HG02938 (cell line): Measurements from ENCODE around the gene CD68.

Source experiments
- ATAC-seq: cut with Tn5 transposase; IDR thresholded peaks from one replicate; pipeline ENCODE4 v1.9.1; 2021; ENCODE audit warnings: mild to moderate bottlenecking, moderate library complexity; ENCODE audit not compliant: unreplicated experiment

CD68 gene

DNA sequence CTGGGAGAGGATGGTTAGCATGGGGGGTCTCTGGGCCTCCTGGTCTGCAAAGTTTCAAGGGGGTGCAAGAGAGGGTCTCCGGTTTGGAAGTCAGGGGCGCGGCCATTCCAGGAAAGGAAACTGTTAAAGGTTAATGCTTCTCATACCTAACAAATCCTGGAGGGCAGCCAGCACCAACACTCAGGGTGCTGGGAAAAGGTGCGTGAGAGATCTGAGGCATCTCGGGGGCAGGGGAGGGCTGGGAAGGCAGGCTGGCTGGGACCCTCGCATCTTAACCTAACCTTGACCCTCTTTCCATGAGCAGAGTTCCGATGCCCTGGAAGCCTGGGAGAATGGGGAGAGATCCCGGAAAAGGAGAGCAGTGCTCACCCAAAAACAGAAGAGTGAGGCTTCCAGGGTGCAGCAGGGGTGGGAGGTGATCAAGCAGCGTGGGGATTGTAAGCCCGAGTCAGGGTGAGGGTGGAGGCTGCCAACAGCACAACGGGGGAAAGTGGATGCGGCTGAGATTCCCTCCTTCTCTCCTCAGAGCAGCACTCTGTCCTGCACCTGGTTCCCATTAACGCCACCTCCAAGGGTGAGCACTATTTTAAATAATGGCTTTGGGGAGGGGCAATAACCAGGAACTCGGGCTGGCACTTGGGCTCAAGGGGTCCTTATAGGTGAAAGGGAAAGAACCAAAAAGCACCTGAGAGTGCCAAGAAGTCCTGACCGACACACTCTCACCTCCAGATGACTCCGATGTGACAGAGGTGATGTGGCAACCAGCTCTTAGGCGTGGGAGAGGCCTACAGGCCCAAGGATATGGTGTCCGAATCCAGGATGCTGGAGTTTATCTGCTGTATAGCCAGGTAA is 19.9 kb upstream of the CD68 start:
- ATAC-seq, result no peak

DNA sequence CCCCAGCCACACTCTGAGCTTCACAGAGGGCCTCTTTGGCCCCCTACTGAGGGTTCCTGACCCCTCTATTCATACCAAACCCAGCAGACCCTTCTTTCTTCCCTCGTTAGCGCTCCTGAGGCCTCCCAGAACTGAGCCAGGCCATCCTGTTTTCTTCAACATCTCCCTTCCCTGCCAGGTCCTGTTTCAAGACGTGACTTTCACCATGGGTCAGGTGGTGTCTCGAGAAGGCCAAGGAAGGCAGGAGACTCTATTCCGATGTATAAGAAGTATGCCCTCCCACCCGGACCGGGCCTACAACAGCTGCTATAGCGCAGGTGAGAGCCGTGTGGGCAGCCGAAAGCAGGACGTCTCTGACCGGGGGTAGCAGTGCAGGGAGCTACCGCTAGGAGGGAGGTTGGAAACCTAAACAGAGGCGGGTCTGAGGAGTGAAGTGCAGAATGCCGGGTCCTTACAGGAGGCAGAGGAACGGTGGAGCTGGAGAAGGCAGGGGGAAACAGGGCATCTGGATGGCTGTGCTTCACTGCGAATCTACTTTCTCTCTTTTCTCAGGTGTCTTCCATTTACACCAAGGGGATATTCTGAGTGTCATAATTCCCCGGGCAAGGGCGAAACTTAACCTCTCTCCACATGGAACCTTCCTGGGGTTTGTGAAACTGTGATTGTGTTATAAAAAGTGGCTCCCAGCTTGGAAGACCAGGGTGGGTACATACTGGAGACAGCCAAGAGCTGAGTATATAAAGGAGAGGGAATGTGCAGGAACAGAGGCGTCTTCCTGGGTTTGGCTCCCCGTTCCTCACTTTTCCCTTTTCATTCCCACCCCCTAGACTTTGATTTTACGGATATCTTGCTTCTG is 19.0 kb upstream of the CD68 start:
- no peak for ATAC-seq

DNA sequence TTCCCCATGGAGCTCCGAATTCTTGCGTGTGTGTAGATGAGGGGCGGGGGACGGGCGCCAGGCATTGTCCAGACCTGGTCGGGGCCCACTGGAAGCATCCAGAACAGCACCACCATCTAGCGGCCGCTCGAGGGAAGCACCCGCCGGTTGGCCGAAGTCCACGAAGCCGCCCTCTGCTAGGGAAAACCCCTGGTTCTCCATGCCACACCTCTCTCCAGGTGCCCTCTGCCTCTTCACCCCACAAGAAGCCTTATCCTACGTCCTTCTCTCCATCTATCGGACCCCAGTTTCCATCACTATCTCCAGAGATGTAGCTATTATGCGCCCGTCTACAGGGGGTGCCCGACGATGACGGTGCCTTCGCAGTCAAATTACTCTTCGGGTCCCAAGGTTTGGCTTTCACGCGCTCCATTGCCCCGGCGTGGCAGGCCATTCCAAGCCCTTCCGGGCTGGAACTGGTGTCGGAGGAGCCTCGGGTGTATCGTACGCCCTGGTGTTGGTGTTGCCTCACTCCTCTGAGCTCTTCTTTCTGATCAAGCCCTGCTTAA is 18.3 kb upstream of the CD68 start:
- peak; percentile 44 for ATAC-seq

DNA sequence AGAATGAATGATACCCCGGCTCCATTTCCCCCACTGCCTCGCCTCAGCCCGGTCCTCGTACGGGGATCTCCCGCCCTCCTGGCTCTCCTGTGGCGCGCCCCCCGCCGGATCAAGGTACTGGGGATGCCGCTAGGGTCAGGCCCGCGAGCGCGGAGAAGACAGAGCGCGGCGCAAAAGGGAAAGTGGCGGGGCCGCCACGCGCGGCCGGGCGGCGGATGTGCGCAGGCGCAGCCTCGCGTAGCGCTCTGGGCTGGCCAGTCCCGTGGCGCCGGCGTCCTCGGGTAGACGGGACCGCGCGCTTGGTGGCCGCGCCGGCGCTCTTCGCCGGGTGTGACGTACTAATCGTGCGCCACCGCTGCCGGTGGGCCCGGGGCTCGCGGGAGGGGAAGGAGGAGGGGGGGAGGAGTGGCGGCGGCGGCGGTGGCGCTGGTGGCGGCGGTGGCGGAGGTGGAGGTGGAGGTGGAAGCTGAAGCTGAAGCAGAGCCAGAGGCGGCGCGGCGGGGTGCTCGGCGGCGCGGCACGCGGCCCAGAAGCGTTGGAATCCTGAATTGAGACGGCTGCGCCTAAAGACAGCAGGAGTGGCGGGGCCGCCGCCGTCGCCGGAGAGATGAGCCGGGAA is 17.7 kb upstream of the CD68 start, which contains the start of gene SENP3:
TSS of gene SENP3 (plus strand) at position 331 of the 619 bp plus-strand sequence. CDS start 1,158 bp downstream, outside the sequence.
- ATAC-seq, result peak; percentile 42

DNA sequence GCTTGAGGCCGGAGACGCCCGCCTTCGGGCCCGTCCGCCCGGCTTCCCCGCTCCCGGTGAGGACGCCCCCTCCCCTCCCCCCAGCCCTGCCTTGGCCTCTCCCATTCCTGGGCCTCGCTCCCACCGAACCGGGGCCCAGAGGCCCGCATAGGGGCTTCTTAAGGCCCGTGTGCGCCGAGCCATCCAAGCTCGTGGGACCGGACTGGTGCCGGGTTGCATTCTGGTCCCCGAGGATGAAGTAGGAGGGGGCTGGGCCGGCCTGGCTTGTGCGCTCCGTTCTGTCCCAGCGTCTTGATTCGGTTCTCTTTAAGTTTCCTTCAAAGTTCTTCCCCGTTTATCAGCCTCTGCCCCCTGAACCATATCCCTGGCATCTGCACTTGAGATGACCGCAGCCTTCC is 17.2 kb upstream of the CD68 start:
- ATAC-seq, result no peak

DNA sequence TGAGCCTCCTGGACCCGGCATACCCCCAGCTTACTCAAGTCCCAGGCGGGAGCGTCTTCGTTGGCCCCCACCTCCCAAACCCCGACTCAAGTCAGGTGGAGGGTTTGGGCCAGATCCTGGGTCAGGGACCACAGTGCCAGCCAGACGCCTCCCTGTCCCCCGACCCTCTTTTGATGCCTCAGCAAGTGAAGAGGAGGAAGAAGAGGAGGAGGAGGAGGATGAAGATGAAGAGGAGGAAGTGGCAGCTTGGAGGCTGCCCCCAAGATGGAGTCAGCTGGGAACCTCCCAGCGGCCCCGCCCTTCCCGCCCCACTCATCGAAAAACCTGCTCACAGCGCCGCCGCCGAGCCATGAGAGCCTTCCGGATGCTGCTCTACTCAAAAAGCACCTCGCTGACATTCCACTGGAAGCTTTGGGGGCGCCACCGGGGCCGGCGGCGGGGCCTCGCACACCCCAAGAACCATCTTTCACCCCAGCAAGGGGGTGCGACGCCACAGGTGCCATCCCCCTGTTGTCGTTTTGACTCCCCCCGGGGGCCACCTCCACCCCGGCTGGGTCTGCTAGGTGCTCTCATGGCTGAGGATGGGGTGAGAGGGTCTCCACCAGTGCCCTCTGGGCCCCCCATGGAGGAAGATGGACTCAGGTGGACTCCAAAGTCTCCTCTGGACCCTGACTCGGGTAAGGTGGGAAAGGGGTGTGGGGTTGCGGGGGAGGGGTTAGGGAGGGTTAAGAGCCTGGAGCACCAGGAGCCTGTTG is 16.1 kb upstream of the CD68 start:
- ATAC-seq, result no peak

DNA sequence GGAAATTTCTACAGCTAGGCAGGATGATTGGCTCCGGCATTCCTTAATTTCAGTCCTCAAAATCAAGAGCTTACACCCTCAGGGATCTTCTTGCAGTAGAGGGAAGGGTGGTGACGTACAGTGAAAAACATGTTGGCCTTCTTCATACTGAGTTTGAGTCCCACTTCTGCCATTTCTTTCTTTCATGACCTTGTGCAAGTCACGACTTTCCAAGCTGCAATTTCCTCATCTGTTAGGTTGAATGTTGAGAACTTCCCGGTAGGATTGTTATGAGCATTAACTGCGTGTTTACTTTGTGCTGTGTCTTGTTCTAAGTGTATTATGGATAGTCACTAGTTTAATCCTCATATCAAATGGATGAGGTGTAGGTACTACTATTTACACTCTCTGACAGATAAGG is 9.9 kb upstream of the CD68 start:
- no peak for ATAC-seq

DNA sequence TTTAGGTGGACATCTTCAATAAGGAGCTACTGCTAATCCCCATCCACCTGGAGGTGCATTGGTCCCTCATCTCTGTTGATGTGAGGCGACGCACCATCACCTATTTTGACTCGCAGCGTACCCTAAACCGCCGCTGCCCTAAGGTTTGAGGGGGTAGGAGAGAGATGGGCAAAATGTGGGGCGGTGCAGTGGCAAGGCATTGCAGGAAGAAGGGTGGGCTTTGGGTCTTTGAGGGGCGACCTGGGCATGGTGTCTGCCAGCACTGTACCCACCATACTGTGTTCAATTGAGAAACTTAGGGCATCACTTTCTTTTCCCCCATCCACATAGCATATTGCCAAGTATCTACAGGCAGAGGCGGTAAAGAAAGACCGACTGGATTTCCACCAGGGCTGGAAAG is 9.1 kb upstream of the CD68 start:
- ATAC-seq, result no peak

DNA sequence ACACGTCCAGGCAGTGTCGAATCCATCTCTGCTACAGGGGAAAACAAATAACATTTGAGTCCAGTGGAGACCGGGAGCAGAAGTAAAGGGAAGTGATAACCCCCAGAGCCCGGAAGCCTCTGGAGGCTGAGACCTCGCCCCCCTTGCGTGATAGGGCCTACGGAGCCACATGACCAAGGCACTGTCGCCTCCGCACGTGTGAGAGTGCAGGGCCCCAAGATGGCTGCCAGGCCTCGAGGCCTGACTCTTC is 7.2 kb upstream of the CD68 start:
- no peak for ATAC-seq

DNA sequence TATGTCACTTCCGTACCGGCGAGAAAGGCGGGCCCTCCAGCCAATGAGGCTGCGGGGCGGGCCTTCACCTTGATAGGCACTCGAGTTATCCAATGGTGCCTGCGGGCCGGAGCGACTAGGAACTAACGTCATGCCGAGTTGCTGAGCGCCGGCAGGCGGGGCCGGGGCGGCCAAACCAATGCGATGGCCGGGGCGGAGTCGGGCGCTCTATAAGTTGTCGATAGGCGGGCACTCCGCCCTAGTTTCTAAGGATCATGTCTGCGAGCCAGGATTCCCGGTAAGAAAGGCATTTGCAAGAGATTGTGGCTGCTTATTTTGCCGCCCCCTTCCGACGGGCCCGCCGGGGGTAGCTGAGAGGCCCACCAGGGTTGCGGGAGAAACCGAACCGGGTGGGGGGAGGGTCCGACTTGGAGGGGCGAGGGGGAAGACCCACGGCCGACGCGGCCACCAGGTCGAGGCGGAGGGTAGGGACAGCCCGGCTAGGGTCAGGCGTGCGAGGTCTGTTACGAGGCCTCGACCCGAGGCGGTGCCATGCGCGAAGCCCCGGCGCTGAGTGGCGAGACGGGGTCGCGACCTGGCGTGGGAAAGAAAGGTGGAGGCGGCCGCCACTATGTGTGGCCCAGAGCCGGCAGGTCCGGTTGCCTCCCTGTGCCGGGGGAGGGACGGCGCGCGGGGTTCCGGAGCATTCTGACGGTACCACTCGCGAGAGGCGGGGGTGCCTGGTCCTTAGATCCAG is 6.7 kb upstream of the CD68 start:
- ATAC-seq, result peak; percentile 87

DNA sequence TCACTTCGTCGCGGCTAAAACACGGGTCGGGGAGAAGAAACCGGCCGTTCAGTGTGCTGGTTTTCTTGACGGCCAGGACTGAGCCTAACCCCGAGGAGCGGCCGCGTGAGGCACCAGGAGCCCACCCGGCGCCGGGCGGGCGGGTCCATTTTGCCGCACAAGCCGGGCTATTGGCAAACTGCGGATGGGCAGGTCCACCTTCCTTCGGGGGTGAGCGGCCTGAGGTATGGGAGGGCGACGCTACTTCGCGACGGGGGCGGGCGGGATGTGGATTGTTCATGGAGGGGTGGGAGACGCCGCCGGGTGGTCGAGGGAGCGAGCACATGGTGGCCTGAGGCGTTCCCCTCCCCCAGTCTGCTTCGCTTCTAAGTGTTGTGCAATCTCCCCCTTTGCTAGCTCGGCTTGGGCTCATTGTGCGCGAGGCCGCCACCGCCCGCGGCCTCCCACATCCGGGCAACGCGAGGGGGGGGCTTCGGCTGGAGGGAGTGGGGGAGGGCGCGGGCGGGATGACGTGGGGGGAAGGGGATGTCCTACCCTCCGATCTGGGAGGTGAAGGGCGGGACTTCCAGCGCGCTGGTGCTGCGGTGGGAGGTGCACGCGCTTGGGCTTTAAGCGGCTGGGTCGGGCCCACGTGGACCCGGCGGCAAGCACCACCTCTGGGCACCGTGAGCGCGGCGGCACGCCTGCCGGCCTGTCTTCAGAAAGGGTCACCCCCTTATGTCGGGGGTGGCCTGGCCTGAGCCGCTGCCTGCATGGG is 5.9 kb upstream of the CD68 start:
- ATAC-seq, result no peak

DNA sequence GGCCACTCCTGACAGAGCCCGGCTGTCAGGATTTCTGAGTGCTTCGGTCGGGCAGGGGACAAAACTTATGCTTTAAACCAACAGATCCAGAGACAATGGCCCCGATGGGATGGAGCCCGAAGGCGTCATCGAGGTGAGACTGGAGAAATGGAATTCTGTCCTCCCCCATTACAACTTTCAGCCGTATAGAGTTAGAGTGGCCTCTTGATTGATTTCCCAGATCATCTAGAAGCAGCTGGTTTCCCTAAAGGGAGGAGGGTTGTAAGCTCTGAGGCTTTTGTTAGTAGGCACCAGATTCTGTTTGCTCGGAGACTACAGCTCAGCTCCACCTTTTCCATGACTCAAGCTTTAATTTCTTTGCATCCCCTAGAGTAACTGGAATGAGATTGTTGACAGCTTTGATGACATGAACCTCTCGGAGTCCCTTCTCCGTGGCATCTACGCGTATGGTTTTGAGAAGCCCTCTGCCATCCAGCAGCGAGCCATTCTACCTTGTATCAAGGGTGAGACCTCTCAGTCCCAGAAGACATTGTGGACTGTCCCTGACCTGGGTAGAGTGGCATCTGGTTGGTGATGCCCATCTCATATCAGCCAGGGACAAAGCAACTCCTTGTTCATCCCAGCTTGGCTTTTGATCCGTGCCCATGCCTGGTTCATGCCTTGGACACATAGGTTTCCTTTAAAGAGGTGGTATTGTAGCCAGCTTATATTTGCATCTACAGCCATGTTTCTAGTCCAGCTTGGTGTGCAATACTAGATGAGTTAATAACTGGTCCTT is 5.1 kb upstream of the CD68 start:
- no peak for ATAC-seq

DNA sequence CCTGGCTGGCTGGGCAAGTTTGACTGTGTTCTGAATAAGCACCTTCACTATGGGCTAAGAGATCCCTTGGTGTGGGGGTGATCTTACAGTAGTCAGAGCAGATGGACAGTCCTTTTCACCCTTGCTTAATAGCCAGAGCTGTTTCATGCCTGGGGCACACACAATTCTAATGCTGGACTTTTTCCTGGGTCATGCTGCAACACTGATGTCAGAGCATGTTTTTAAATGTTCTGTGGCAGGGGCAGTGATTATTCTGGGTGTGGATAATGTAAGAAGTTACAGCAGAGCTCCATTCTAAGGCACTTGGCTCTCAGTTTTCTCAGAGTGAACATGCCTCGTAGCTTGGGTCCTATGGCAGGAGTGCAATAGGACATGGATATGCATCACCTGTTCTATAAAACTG is 4.0 kb upstream of the CD68 start:
- ATAC-seq, result no peak

DNA sequence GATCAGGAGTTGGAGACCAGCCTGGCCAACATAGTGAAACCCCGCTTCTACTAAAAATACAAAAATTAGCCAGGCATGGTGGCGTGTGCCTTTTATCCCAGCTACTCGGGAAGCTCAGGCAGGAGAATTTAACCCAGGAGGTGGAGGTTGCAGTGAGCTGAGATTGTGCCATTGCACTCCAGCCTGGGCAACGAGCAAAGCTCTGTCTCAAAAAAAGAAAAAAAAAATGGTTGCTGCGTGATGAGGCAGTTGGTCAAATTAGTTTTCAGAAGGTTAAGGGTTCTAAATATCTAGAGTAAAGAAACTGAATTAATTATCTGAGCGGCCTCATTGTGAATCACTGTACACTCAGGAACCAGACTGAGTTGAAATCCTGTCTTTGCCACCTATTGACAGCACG is 3.5 kb upstream of the CD68 start:
- no peak for ATAC-seq

DNA sequence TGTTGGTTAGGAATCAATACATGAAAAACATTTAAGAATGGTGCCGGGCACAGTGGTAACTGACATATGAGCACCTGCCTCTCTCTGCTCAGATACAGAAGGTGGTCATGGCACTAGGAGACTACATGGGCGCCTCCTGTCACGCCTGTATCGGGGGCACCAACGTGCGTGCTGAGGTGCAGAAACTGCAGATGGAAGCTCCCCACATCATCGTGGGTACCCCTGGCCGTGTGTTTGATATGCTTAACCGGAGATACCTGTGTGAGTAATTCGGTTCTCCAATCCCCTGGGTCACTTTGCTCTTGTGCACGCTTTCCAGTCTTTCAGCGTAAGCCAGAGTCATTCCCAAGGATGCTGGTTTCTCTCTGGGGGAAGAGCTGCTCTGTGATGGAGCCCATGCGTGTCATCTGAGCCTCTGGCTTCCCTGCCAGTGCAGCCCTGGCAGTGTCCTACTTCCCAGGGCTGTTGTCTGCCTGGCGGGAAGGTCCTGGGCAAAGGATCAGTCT is 3.0 kb upstream of the CD68 start:
- ATAC-seq, result no peak

DNA sequence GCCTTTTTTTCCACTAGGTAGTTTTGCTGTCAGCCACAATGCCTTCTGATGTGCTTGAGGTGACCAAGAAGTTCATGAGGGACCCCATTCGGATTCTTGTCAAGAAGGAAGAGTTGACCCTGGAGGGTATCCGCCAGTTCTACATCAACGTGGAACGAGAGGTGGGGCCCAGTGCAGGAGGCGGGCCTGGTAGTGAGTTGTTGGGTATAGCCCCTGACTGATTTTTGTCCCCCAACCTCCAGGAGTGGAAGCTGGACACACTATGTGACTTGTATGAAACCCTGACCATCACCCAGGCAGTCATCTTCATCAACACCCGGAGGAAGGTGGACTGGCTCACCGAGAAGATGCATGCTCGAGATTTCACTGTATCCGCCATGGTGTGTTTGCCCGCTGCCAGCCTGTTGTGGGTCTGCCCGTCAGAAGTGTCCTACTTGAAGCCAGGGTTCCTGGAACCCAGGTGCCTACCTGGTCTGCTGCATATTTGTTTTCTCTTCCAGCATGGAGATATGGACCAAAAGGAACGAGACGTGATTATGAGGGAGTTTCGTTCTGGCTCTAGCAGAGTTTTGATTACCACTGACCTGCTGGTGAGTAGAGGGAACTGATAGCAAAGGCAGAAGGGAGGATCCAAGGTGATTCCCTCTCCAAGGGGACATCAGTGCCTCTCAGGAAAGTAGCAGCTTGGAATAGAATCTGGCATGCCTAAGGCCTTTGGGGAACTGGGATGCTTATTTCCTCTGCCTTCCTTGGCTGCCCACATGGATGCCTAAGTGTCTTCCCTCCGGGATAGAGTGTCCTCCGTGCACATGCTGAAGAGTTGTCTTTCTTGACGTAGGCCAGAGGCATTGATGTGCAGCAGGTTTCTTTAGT is 1.9 kb upstream of the CD68 start:
- ATAC-seq, result no peak

DNA sequence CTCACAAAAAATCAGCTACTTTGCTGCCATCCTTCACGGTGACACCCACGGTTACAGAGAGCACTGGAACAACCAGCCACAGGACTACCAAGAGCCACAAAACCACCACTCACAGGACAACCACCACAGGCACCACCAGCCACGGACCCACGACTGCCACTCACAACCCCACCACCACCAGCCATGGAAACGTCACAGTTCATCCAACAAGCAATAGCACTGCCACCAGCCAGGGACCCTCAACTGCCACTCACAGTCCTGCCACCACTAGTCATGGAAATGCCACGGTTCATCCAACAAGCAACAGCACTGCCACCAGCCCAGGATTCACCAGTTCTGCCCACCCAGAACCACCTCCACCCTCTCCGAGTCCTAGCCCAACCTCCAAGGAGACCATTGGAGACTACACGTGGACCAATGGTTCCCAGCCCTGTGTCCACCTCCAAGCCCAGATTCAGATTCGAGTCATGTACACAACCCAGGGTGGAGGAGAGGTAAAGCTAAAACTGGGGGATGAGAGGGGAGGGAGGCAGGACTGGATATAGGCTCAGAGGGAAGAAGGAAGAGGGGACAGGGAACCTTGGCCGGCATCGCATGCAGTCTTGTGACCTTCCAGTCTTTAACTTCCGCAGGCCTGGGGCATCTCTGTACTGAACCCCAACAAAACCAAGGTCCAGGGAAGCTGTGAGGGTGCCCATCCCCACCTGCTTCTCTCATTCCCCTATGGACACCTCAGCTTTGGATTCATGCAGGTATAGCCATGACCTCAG is 581 bp downstream of the CD68 start:
- no peak for ATAC-seq
